Keratinocyte (primary cell): Measurements from ENCODE around the gene SLC16A4. TPM values are rescaled to one million over a fixed set of nuclear protein-coding genes. Genes with fewer than 3 reads are reported as not detected.

Experiments
- DNase-seq: peaks from one replicate; pipeline ENCODE4 v3.0.0-alpha.2; 2011; ENCODE audit warnings: low read depth, missing footprints, low spot score
- FAIRE-seq: peaks from 2 replicates; lab custom pipeline; 2011; peaks lifted over from hg19 to GRCh38; lab: Jason Lieb, UNC
- H2AFZ ChIP-seq: 2 replicates; pipeline ENCODE4 v1.6.0; 2012; ENCODE audit warnings: low read length, control low read depth, inconsistent platforms; ENCODE audit not compliant: control insufficient read depth
- H3K27ac ChIP-seq: 2 replicates; pipeline ENCODE4 v1.5.1; 2011; ENCODE audit warnings: low read length; ENCODE audit not compliant: control insufficient read depth, insufficient read depth
- H3K27me3 ChIP-seq: 3 replicates; pipeline ENCODE4 v1.6.0; 2011; ENCODE audit warnings: low read length; ENCODE audit not compliant: control insufficient read depth, insufficient read depth; ENCODE audit errors: extremely low read depth
- H3K36me3 ChIP-seq, 2 experiments: 2 replicates in 1 of 2; 3 replicates in 1 of 2; pipeline ENCODE4 v1.5.1; 2011; ENCODE audit warnings: low read length in 2 of 2, mild to moderate bottlenecking in 1 of 2; ENCODE audit not compliant: control insufficient read depth in 2 of 2, insufficient read depth in 2 of 2; ENCODE audit errors: extremely low read depth in 1 of 2
- H3K4me1 ChIP-seq: 3 replicates; pipeline ENCODE4 v1.5.1; 2011; ENCODE audit warnings: low read length; ENCODE audit not compliant: control insufficient read depth, insufficient read depth; ENCODE audit errors: extremely low read depth
- H3K4me2 ChIP-seq: 3 replicates; pipeline ENCODE4 v1.6.0; 2011; ENCODE audit warnings: low read depth, low read length; ENCODE audit not compliant: control insufficient read depth, insufficient read depth; ENCODE audit errors: extremely low read depth
- H3K4me3 ChIP-seq, 3 experiments: fragments of 200-600 bp in 1 of 3; sonication (generic) in 1 of 3; 2 replicates in 2 of 3; 3 replicates in 1 of 3; pipeline ENCODE4 v1.5.1; 2011 to 2016; ENCODE audit warnings: low read length in 3 of 3, mild to moderate bottlenecking in 3 of 3, control low read depth in 2 of 3, inconsistent platforms in 1 of 3, low read depth in 1 of 3, mixed read lengths in 1 of 3, mixed run types in 1 of 3, moderate library complexity in 1 of 3; ENCODE audit not compliant: control insufficient read depth in 2 of 3, insufficient read depth in 2 of 3; ENCODE audit errors: extremely low read depth in 1 of 3
- H3K79me2 ChIP-seq: 2 replicates; pipeline ENCODE4 v1.6.0; 2012; ENCODE audit warnings: low read length; ENCODE audit not compliant: control insufficient read depth, insufficient read depth
- H3K9ac ChIP-seq: 3 replicates; pipeline ENCODE4 v1.6.0; 2011; ENCODE audit warnings: low read length; ENCODE audit not compliant: control insufficient read depth, insufficient read depth; ENCODE audit errors: extremely low read depth
- H3K9me1 ChIP-seq: 3 replicates; pipeline ENCODE4 v1.6.0; 2011; ENCODE audit warnings: low read length; ENCODE audit not compliant: control insufficient read depth, insufficient read depth; ENCODE audit errors: extremely low read depth
- H3K9me3 ChIP-seq: 2 replicates; pipeline ENCODE4 v1.5.1; 2012; ENCODE audit warnings: low read depth, low read length; ENCODE audit not compliant: control insufficient read depth
- H4K20me1 ChIP-seq: 3 replicates; pipeline ENCODE4 v1.6.0; 2011; ENCODE audit warnings: low read length; ENCODE audit not compliant: control insufficient read depth, insufficient read depth; ENCODE audit errors: extremely low read depth
- EZH2 ChIP-seq: IDR thresholded peaks from one replicate; pipeline ENCODE4 v1.6.1; 2012; ENCODE audit warnings: inconsistent platforms, mild to moderate bottlenecking, low read length, moderate library complexity
- dilution Hi-C: fragments of 300-500 bp; cut with MboI; formaldehyde crosslinking; loops from one replicate; pipeline ENCODE4 v1.7.0; 2020; ENCODE audit warnings: low sequenced_read_pairs; ENCODE audit not compliant: extremely low pct_ligation_motif_present
- polyA plus RNA-seq, 5 experiments: library from polyadenylated mRNA; depleted of rRNA in 3 of 5; stranded (reverse) in 3 of 5; stranded (forward) in 1 of 5; unstranded in 1 of 5; fragments of >200 nt; gene quantifications; 1 replicate in 1 of 5; 2 replicates in 3 of 5; 3 replicates in 1 of 5; pipeline versions ENCODE4 v1.2.1 to v1.2.3, GENCODE V29; 2011 to 2012; ENCODE audit warnings: missing spikeins in 2 of 5, low read depth in 1 of 5, low replicate concordance in 1 of 5
- TF ChIP-seq, protein P1 (sequence below), 3 experiments: IDR thresholded peaks in 1 of 3; conservative IDR thresholded peaks in 1 of 3; optimal IDR thresholded peaks in 1 of 3; 2 replicates in 2 of 3; 3 replicates in 1 of 3; pipeline versions ENCODE3 to v1.5.1; 2011; ENCODE audit warnings: low read length in 3 of 3, mild to moderate bottlenecking in 3 of 3, moderate library complexity in 2 of 3, control low read depth in 1 of 3, inconsistent platforms in 1 of 3; ENCODE audit not compliant: insufficient read depth in 2 of 3; ENCODE audit errors: extremely low read depth in 1 of 3

Gene SLC16A4
- polyA plus RNA-seq, 1 donor (not counting 4 experiments of a cell fraction or from before 2014, with no cell fraction given): 0.92 TPM

DNA sequence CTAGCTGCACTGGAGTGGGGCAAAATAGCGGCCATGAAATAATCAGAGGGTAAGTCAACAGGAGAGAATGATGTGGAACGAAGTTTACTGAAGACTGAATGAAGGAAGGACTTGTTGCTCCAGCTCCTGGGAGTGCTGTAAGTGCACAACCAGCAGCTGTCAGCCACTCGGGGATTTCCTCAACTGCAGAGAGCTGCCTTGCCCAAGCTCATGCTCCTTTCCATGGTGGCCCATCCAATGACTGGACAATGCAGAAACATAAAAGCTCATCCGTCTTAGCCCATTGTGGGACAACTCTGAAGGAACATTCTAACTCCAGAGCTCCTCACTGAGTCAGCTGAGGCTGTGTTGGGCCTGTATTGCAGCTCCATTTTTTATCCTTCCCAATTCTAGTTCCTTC is 72.8 kb downstream of the SLC16A4 start:
- no peak overlapping the region for H2AFZ ChIP-seq
- FAIRE-seq: no peak

DNA sequence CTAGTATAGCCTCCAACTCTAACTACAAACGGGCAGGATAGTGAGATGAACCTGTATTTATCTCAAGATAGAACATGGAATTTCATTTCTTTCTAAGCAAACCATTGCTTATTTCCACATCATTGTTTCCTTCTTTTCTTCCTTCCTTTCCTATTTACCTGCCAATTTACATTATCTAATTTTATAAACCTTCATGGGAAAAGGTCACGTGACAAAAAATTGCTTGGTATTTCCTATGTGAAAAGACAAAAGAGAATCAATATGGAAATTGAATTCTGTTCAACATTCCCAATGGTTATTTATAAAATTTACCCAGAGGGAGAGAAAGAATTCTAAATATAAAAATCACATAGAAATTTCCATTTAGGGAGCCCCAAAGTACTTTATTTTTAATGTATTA is 74.1 kb downstream of the SLC16A4 start:
- no peak overlapping the region for H3K4me2 ChIP-seq
- TF ChIP-seq, protein P1, sequence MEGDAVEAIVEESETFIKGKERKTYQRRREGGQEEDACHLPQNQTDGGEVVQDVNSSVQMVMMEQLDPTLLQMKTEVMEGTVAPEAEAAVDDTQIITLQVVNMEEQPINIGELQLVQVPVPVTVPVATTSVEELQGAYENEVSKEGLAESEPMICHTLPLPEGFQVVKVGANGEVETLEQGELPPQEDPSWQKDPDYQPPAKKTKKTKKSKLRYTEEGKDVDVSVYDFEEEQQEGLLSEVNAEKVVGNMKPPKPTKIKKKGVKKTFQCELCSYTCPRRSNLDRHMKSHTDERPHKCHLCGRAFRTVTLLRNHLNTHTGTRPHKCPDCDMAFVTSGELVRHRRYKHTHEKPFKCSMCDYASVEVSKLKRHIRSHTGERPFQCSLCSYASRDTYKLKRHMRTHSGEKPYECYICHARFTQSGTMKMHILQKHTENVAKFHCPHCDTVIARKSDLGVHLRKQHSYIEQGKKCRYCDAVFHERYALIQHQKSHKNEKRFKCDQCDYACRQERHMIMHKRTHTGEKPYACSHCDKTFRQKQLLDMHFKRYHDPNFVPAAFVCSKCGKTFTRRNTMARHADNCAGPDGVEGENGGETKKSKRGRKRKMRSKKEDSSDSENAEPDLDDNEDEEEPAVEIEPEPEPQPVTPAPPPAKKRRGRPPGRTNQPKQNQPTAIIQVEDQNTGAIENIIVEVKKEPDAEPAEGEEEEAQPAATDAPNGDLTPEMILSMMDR (optimal IDR thresholded peaks at IDR 0.05 in 1 of 3, IDR thresholded peaks at IDR 0.05 in 1 of 3, conservative IDR thresholded peaks at IDR 0.05 in 1 of 3; ENCODE audit: extremely low read depth in 1 of 3, insufficient read depth in 2 of 3, low read length in 3 of 3): no peak
- no peak for TF ChIP-seq EZH2
- H3K79me2 ChIP-seq: no peaks in the 10 kb centered on the region
- no peaks in the 10 kb centered on the region for H3K9me3 ChIP-seq
- H3K9ac ChIP-seq: no peak overlapping the region
- no peak overlapping the region for H2AFZ ChIP-seq
- no peak overlapping the region for H3K4me3 ChIP-seq
- no peaks in the 10 kb centered on the region for H3K36me3 ChIP-seq
- H4K20me1 ChIP-seq: no peaks in the 10 kb centered on the region
- H3K4me1 ChIP-seq: no peaks in the 10 kb centered on the region
- no peak overlapping the region for H3K27ac ChIP-seq
- DNase-seq (no peak), FAIRE-seq (no peak)
- dilution Hi-C loops: no loop called here
- no peaks in the 10 kb centered on the region for H3K27me3 ChIP-seq
- no peaks in the 10 kb centered on the region for H3K9me1 ChIP-seq

More for the DNA sequence above, 72.8 kb downstream of the SLC16A4 start:
- Histone ChIP-seq H3K27ac (no peak overlapping the region), H3K9me3 (no peaks in the 10 kb centered on the region), H3K9ac (no peak overlapping the region), H3K79me2 (no peaks in the 10 kb centered on the region), H3K36me3 (no peaks in the 10 kb centered on the region), H3K4me1 (no peaks in the 10 kb centered on the region), H3K4me3 (no peak overlapping the region), H3K9me1 (no peaks in the 10 kb centered on the region), H3K27me3 (no peaks in the 10 kb centered on the region), H4K20me1 (no peaks in the 10 kb centered on the region), H3K4me2 (no peak overlapping the region)
- dilution Hi-C loops: no loop called here
- no peak for DNase-seq
- no peak for TF ChIP-seq EZH2
- TF ChIP-seq, protein P1 (optimal IDR thresholded peaks at IDR 0.05 in 1 of 3, IDR thresholded peaks at IDR 0.05 in 1 of 3, conservative IDR thresholded peaks at IDR 0.05 in 1 of 3; ENCODE audit: extremely low read depth in 1 of 3, insufficient read depth in 2 of 3, low read length in 3 of 3): no peak

Other genes with a start within 250 kb of the SLC16A4 start
- 0.07 to 0.25 TPM (median 0.13 TPM) in 3 replicates for gene SLC6A17, start 240.5 kb downstream of the SLC16A4 start, polyA plus RNA-seq
- 1.3 to 2.8 TPM (median 2.2 TPM) in 3 replicates for gene KCNC4, start 180.7 kb downstream of the SLC16A4 start, polyA plus RNA-seq
- gene RBM15, start 51.6 kb downstream of the SLC16A4 start, polyA plus RNA-seq: 10.0 to 13.8 TPM (median 10.7 TPM) in 3 replicates
- 265 to 477 TPM (median 365 TPM) in 3 replicates for gene LAMTOR5, start 16.7 kb upstream of the SLC16A4 start, polyA plus RNA-seq
- not detected in 3 replicates for gene PROK1, start 60.1 kb upstream of the SLC16A4 start, polyA plus RNA-seq
- gene KCNA10, start 128.1 kb upstream of the SLC16A4 start, polyA plus RNA-seq: not detected in 3 replicates
- 0.03 to 0.10 TPM in 2 of 3 replicates, not detected in the other for gene KCNA2, start 215.3 kb upstream of the SLC16A4 start, polyA plus RNA-seq